K562 (cell line): ENCODE measurements around the gene NCCRP1. TPM values are rescaled to one million over a fixed set of nuclear protein-coding genes. Genes with fewer than 3 reads are reported as not detected.

Experiments used
- ATF6 ChIP-seq: sonication (generic); formaldehyde crosslinking; IDR thresholded peaks from 2 replicates; pipeline ENCODE4 v1.4.0; 2020; ENCODE audit warnings: mild to moderate bottlenecking, missing genetic modification reagents
- C11orf30 ChIP-seq: fragments of 450-650 bp; IDR thresholded peaks from 2 replicates; pipeline ENCODE4 v1.6.1; 2016; ENCODE audit warnings: low read depth, mild to moderate bottlenecking
- ETV6 ChIP-seq, 3 experiments: fragments of 150-350 bp in 1 of 3; sonication (generic) in 1 of 3; formaldehyde crosslinking in 1 of 3; IDR thresholded peaks; 2 replicates each; pipeline versions ENCODE4 v1.6.1 to v1.8.0; 2014 to 2022; ENCODE audit warnings: borderline replicate concordance in 2 of 3, low read depth in 2 of 3, antibody characterized with exemption in 1 of 3, low read length in 1 of 3, mild to moderate bottlenecking in 1 of 3, missing genetic modification reagents in 1 of 3
- GATA2 ChIP-seq: sonication (generic); formaldehyde crosslinking; IDR thresholded peaks from 2 replicates; pipeline ENCODE4 v1.4.0; 2020; ENCODE audit warnings: mild to moderate bottlenecking, missing genetic modification reagents
- HDGF ChIP-seq: fragments of 450-650 bp; IDR thresholded peaks from 2 replicates; pipeline ENCODE4 v1.6.1; 2016
- HMGN3 ChIP-seq: IDR thresholded peaks from 2 replicates; pipeline ENCODE4 v1.6.1; 2011; ENCODE audit warnings: borderline replicate concordance, low read depth, mild to moderate bottlenecking, mixed read lengths, low read length; ENCODE audit not compliant: insufficient read length; ENCODE audit errors: extremely low read depth
- HOXB6 ChIP-seq: fragments of 250-450 bp; sonication (Bioruptor Pico); IDR thresholded peaks from 2 replicates; pipeline ENCODE4 v1.5.1; 2022; ENCODE audit warnings: mild to moderate bottlenecking, borderline replicate concordance
- ILF3 ChIP-seq: fragments of 450-650 bp; IDR thresholded peaks from 2 replicates; pipeline ENCODE4 v1.6.1; 2018; ENCODE audit warnings: antibody characterized with exemption, mild to moderate bottlenecking, moderate library complexity, borderline replicate concordance
- IRF1 ChIP-seq: sonication (generic); formaldehyde crosslinking; IDR thresholded peaks from 2 replicates; pipeline ENCODE4 v1.8.0; 2022; ENCODE audit warnings: missing genetic modification reagents, mild to moderate bottlenecking, borderline replicate concordance
- JUN ChIP-seq, 2 experiments: sonication (generic) in 1 of 2; formaldehyde crosslinking in 1 of 2; IDR thresholded peaks; 2 replicates each; pipeline versions ENCODE4 v1.6.1 to v1.8.0; 2012 to 2022; ENCODE audit warnings: borderline replicate concordance in 2 of 2, mild to moderate bottlenecking in 2 of 2, improper control_type of control experiment in 1 of 2, low read depth in 1 of 2, low read length in 1 of 2, missing genetic modification reagents in 1 of 2
- MBD2 ChIP-seq: sonication (generic); IDR thresholded peaks from 2 replicates; pipeline ENCODE4 v1.6.1; 2016; ENCODE audit warnings: low read depth, borderline replicate concordance
- NELFE ChIP-seq: IDR thresholded peaks from 2 replicates; pipeline ENCODE4 v1.6.1; 2011; ENCODE audit warnings: mild to moderate bottlenecking; ENCODE audit not compliant: insufficient read depth, insufficient read length
- RBM25 ChIP-seq: fragments of 200-400 bp; formaldehyde crosslinking; IDR thresholded peaks from 2 replicates; pipeline ENCODE4 v1.6.1; 2018; ENCODE audit warnings: low read length, low read depth, moderate library complexity; ENCODE audit not compliant: severe bottlenecking
- SAFB2 ChIP-seq: fragments of 200-400 bp; formaldehyde crosslinking; IDR thresholded peaks from 2 replicates; pipeline ENCODE4 v1.6.1; 2018; ENCODE audit warnings: borderline replicate concordance, low read length, low read depth, moderate library complexity; ENCODE audit not compliant: severe bottlenecking
- SIX5 ChIP-seq, 2 experiments: IDR thresholded peaks; 2 replicates each; pipeline ENCODE4 v1.6.1; 2011; ENCODE audit warnings: low read length in 2 of 2, borderline replicate concordance in 1 of 2, low read depth in 1 of 2, mild to moderate bottlenecking in 1 of 2, moderate library complexity in 1 of 2; ENCODE audit not compliant: insufficient read depth in 1 of 2
- SMARCC2 ChIP-seq: fragments of 450-650 bp; IDR thresholded peaks from 2 replicates; pipeline ENCODE4 v1.6.1; 2017; ENCODE audit warnings: antibody characterized with exemption, moderate library complexity, mild to moderate bottlenecking, low read depth
- SMARCE1 ChIP-seq: fragments of 450-650 bp; IDR thresholded peaks from 2 replicates; pipeline ENCODE4 v1.7.1; 2016; ENCODE audit warnings: mild to moderate bottlenecking
- SRF ChIP-seq, 2 experiments: fragments of 250-450, 450-650 bp in 1 of 2; sonication (Bioruptor Pico) in 1 of 2; sonication (generic) in 1 of 2; formaldehyde crosslinking; IDR thresholded peaks; 2 replicates each; pipeline versions ENCODE4 v1.5.0 to v1.5.1; 2020 to 2022; ENCODE audit warnings: mild to moderate bottlenecking in 1 of 2, missing genetic modification reagents in 1 of 2
- ZBTB26 ChIP-seq: fragments of 450-650 bp; formaldehyde crosslinking; IDR thresholded peaks from 2 replicates; pipeline ENCODE4 v1.4.0; 2022; ENCODE audit warnings: missing genetic modification characterization
- ZBTB7A ChIP-seq: IDR thresholded peaks from 2 replicates; pipeline ENCODE4 v1.6.1; 2011; ENCODE audit warnings: low read depth, mild to moderate bottlenecking, low read length, moderate library complexity, borderline replicate concordance; ENCODE audit not compliant: control insufficient read depth
- ZNF12 ChIP-seq: sonication (generic); formaldehyde crosslinking; IDR thresholded peaks from 2 replicates; pipeline ENCODE4 v1.4.0; 2020; ENCODE audit warnings: mild to moderate bottlenecking, missing genetic modification reagents
- ZNF124 ChIP-seq: sonication (generic); formaldehyde crosslinking; IDR thresholded peaks from 2 replicates; pipeline ENCODE4 v1.8.1; 2022; ENCODE audit warnings: missing genetic modification reagents
- polyA plus RNA-seq, 8 experiments: library from polyadenylated mRNA; depleted of rRNA in 4 of 8; stranded (reverse) in 5 of 8; unstranded in 3 of 8; fragments of >200 nt; fragmentation: Nextera tagmentation in 2 of 8; fragmentation: Illumina TruSeq in 1 of 8; extraction: Ambion mirVana in 2 of 8; extraction: Trizol in 1 of 8; gene quantifications; 2 replicates each; pipeline versions ENCODE4 v1.2.1 to v1.2.3, GENCODE V29; 2011 to 2014; ENCODE audit warnings: inconsistent platforms in 1 of 8, missing spikeins in 1 of 8
- total RNA-seq, 7 experiments: library from RNA; depleted of rRNA in 6 of 7; stranded (reverse); fragments of >200 nt in 6 of 7; fragmentation: Illumina TruSeq in 2 of 7; extraction: Trizol in 2 of 7; gene quantifications; 2 replicates each; pipeline versions ENCODE4 v1.2.1 to v1.2.3, GENCODE V29; 2011 to 2021; ENCODE audit warnings: low replicate concordance in 1 of 7
- TF ChIP-seq, protein P1 (sequence below): sonication (generic); formaldehyde crosslinking; IDR thresholded peaks from 2 replicates; pipeline ENCODE4 v1.8.0; 2023; ENCODE audit warnings: mild to moderate bottlenecking, missing genetic modification reagents

NCCRP1 gene
- total and polyA plus RNA-seq, 9 of the 15 experiments (the other 6 are each of a cell fraction or from before 2014, with no cell fraction given): 0.05 TPM; not detected in 8

DNA sequence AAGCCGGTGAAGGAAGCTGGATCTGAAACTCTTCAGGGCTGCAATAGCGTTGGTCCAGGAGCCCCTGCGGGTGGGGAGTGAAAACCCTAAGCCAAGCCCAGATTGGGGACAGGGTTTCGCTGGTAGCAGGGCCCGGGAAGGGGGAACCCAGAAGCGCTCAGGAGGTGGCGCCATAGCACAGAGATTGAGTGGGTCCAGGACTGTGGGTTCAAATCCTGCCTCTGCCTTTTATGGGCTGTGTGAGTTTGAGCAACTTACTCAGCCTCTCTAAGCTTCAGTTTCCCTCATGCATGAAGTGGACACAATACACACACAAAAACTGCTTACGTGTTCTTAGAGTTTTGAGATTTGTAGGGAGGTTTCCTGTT lies 15.6 kb downstream of the NCCRP1 start (continued):
- no peak for TF ChIP-seq ILF3
- no peak for TF ChIP-seq SMARCC2
- no peak for TF ChIP-seq ZNF12 (CRISPR knock-in tag)
- no peak for TF ChIP-seq ATF6 (CRISPR knock-in tag)
- no peak for TF ChIP-seq SMARCE1
- no peak for TF ChIP-seq SAFB2
- TF ChIP-seq ZNF124 (CRISPR knock-in tag): no peak
- peak; percentile 83 for TF ChIP-seq RBM25
- TF ChIP-seq HMGN3: no peak
- no peak for TF ChIP-seq NELFE
- no peak for TF ChIP-seq ZBTB26 (CRISPR knock-in tag)
- no peak for TF ChIP-seq GATA2 (CRISPR knock-in tag)
- TF ChIP-seq MBD2: no peak
- no peak for TF ChIP-seq SIX5 (IDR thresholded peaks at IDR 0.05; ENCODE audit: borderline replicate concordance in 1 of 2, insufficient read depth in 1 of 2, low read depth in 1 of 2, low read length in 2 of 2)
- peak in 1 of 2 experiments; percentile 64; a peak in 2 of 4 replicates for TF ChIP-seq SRF (CRISPR knock-in tag; IDR thresholded peaks at IDR 0.05)
- no peak for TF ChIP-seq JUN (IDR thresholded peaks at IDR 0.05; ENCODE audit: borderline replicate concordance, low read depth, low read length)
- no peak for TF ChIP-seq JUN (CRISPR knock-in tag; IDR thresholded peaks at IDR 0.05; ENCODE audit: borderline replicate concordance)
- TF ChIP-seq, protein P1, sequence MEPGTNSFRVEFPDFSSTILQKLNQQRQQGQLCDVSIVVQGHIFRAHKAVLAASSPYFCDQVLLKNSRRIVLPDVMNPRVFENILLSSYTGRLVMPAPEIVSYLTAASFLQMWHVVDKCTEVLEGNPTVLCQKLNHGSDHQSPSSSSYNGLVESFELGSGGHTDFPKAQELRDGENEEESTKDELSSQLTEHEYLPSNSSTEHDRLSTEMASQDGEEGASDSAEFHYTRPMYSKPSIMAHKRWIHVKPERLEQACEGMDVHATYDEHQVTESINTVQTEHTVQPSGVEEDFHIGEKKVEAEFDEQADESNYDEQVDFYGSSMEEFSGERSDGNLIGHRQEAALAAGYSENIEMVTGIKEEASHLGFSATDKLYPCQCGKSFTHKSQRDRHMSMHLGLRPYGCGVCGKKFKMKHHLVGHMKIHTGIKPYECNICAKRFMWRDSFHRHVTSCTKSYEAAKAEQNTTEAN: no peak
- no peak for TF ChIP-seq HOXB6 (CRISPR knock-in tag)
- TF ChIP-seq C11orf30: no peak
- TF ChIP-seq HDGF: no peak
- TF ChIP-seq IRF1 (CRISPR knock-in tag): no peak
- no peak for TF ChIP-seq ETV6 (IDR thresholded peaks at IDR 0.05; ENCODE audit: borderline replicate concordance in 1 of 2, low read depth in 2 of 2, low read length in 1 of 2)
- no peak for TF ChIP-seq ETV6 (CRISPR knock-in tag; IDR thresholded peaks at IDR 0.05; ENCODE audit: borderline replicate concordance)
- TF ChIP-seq ZBTB7A: no peak
